ENCODE data around the gene RPL22. TPM values are rescaled to one million over a fixed set of nuclear protein-coding genes. Genes with fewer than 3 reads are reported as not detected.

The RPL22 gene
- total and polyA plus RNA-seq, 2 of the 13 experiments (the other 11 are each of a cell fraction or from before 2014, with no cell fraction given), result 214 to 545 TPM

- no peak overlapping the region for H2AFZ ChIP-seq (ENCODE audit: low read length)
- no peaks in the 10 kb centered on the region for H3K36me3 ChIP-seq (replicated peaks in 1 of 2; ENCODE audit: control insufficient read depth in 1 of 2, insufficient read depth in 2 of 2, low read length in 2 of 2)
- CTCF ChIA-PET (ENCODE audit: low intra/inter-chr PET ratio, low total read pairs), result no interaction called here
- H3K27ac ChIP-seq (ENCODE audit: extremely low read length, insufficient read depth, low read length), result no peak overlapping the region
- H3K4me1 ChIP-seq (ENCODE audit: insufficient read depth, low read length), result peaks cover 5% of the 10 kb centered on the region; the same call in 1 of the 2 replicates
- no peaks in the 10 kb centered on the region for H3K79me2 ChIP-seq (ENCODE audit: insufficient read depth, low read length)
- in situ Hi-C loops (cut with HindIII; ENCODE audit: extremely low pct_ligation_motif_present, low pct_unique_long_range_greater_than_20kb), result no loop called here
- H3K4me3 ChIP-seq (replicated peaks in 1 of 3; ENCODE audit: insufficient read depth in 1 of 3, low read depth in 2 of 3, low read length in 3 of 3), result no peak overlapping the region
- H3K9me3 ChIP-seq (ENCODE audit: low read length), result no peaks in the 10 kb centered on the region
- peaks cover 13% of the 10 kb centered on the region; the same call in 1 of the 2 replicates for H4K20me1 ChIP-seq (ENCODE audit: insufficient read depth, low read length)
- peaks cover 19 to 93% of the 10 kb centered on the region in 2 experiments for H3K27me3 ChIP-seq (ENCODE audit: control insufficient read depth in 1 of 2, insufficient read depth in 2 of 2, low read length in 2 of 2)
- no peak for TF ChIP-seq KLF9 (CRISPR knock-in tag; IDR thresholded peaks at IDR 0.05; ENCODE audit: low read depth)
- no peak for TF ChIP-seq CAMTA2 (CRISPR knock-in tag; IDR thresholded peaks at IDR 0.05; ENCODE audit: borderline replicate concordance)
- no peak for TF ChIP-seq ZNF331 (CRISPR knock-in tag; IDR thresholded peaks at IDR 0.05)
- TF ChIP-seq PATZ1 (CRISPR knock-in tag; IDR thresholded peaks at IDR 0.05), result no peak
- no peak for TF ChIP-seq MAF1 (CRISPR knock-in tag; IDR thresholded peaks at IDR 0.05; ENCODE audit: borderline replicate concordance)
- TF ChIP-seq JUN (CRISPR knock-in tag; IDR thresholded peaks at IDR 0.05), result no peak
- BruUV-seq (replicated peaks), result no TSS peak
- FAIRE-seq (no peak), DNase-seq (ENCODE audit: low spot score) (no peak), ATAC-seq (no peak)
- intact Hi-C loops (cut with micrococcal nuclease; ENCODE audit: unreplicated experiment), result no loop called here
- POLR2A ChIA-PET, result no interaction called here
- no peak overlapping the region for H3K9ac ChIP-seq (ENCODE audit: insufficient read depth, low read depth, low read length)
- 0% methylated on average over 3 of the region's 10 CpGs for WGBS (ENCODE audit: low lambda C conversion rate)
- no peak overlapping the region for H3K4me2 ChIP-seq (ENCODE audit: low read depth, low read length)
Observed at GRCh38 chr1:6166221-6166620, 33.2 kb downstream of the RPL22 start.

GRCh38 chr1:6165441-6165985, 33.9 kb downstream of the RPL22 start:
- ATAC-seq (no peak), FAIRE-seq (no peak), DNase-seq (ENCODE audit: low spot score) (no peak)
- Histone ChIP-seq H3K27ac (ENCODE audit: extremely low read length, insufficient read depth, low read length) (no peak overlapping the region), H3K4me1 (ENCODE audit: insufficient read depth, low read length) (no peaks in the 10 kb centered on the region), H3K4me2 (ENCODE audit: low read depth, low read length) (no peak overlapping the region), H3K36me3 (replicated peaks in 1 of 2; ENCODE audit: control insufficient read depth in 1 of 2, insufficient read depth in 2 of 2, low read length in 2 of 2) (no peaks in the 10 kb centered on the region), H3K27me3 (ENCODE audit: control insufficient read depth in 1 of 2, insufficient read depth in 2 of 2, low read length in 2 of 2) (peaks cover 21 to 95% of the 10 kb centered on the region in 2 experiments), H3K9ac (ENCODE audit: insufficient read depth, low read depth, low read length) (no peak overlapping the region), H3K79me2 (ENCODE audit: insufficient read depth, low read length) (no peaks in the 10 kb centered on the region), H2AFZ (ENCODE audit: low read length) (no peak overlapping the region), H4K20me1 (ENCODE audit: insufficient read depth, low read length) (peaks cover 13% of the 10 kb centered on the region; the same call in 1 of the 2 replicates), H3K4me3 (replicated peaks in 1 of 3; ENCODE audit: insufficient read depth in 1 of 3, low read depth in 2 of 3, low read length in 3 of 3) (no peak overlapping the region), H3K9me3 (ENCODE audit: low read length) (no peaks in the 10 kb centered on the region)
- CTCF ChIA-PET (ENCODE audit: low intra/inter-chr PET ratio, low total read pairs), result no interaction called here
- no peak for TF ChIP-seq STAT5B (CRISPR knock-in tag; IDR thresholded peaks at IDR 0.05)
- TF ChIP-seq ZNF775 (CRISPR knock-in tag; IDR thresholded peaks at IDR 0.05; ENCODE audit: borderline replicate concordance), result no peak
- TF ChIP-seq SOX5 (CRISPR knock-in tag; IDR thresholded peaks at IDR 0.05; ENCODE audit: borderline replicate concordance), result no peak
- no peak for TF ChIP-seq ADNP (CRISPR knock-in tag; IDR thresholded peaks at IDR 0.05)
- no peak for TF ChIP-seq MLLT10 (CRISPR knock-in tag; IDR thresholded peaks at IDR 0.05)
- TF ChIP-seq ZNF362 (CRISPR knock-in tag; IDR thresholded peaks at IDR 0.05; ENCODE audit: borderline replicate concordance), result no peak
- no peak for TF ChIP-seq RBFOX2 (IDR thresholded peaks at IDR 0.05; ENCODE audit: low read depth, low read length)
- TF ChIP-seq ZNF597 (CRISPR knock-in tag; IDR thresholded peaks at IDR 0.05), result no peak
- no peak for TF ChIP-seq ARNTL (CRISPR knock-in tag; IDR thresholded peaks at IDR 0.05)
- intact Hi-C loops (cut with micrococcal nuclease; ENCODE audit: unreplicated experiment) (no loop called here), in situ Hi-C loops (cut with HindIII; ENCODE audit: extremely low pct_ligation_motif_present, low pct_unique_long_range_greater_than_20kb) (no loop called here)
- no TSS peak for BruUV-seq (replicated peaks)
- WGBS (ENCODE audit: low lambda C conversion rate), result 0% methylated on average over 5 of the region's 12 CpGs
- POLR2A ChIA-PET, result no interaction called here
